ENCODE measurements around the gene TMCC3. TPM values are rescaled to one million over a fixed set of nuclear protein-coding genes. Genes with fewer than 3 reads are reported as not detected.

Gene TMCC3
- total RNA-seq, 1 experiment from 2014 or later: 0.92 TPM

DNA sequence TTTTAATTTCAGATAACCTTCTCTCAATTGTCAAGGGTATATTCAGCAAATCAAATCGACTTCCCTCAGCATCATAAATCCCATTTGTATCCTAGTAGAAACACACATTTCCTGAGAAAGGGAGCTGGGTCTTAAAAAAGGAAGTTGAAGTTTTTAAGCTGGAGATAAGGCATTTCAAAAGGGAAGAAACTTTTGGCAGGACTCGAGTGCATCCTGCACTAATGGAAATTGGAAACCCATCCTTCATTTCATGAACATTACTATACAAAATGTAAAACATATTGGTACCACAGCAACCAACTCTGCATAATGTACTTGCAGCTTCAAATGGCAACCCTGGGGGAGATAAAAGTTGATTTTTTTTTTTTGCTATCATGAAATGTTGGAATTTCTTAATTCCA is 23.7 kb upstream of the TMCC3 start:
- in situ Hi-C loops (cut with HindIII; ENCODE audit: low pct_unique_long_range_greater_than_20kb, low sequenced_read_pairs) (no loop called here), intact Hi-C loops (cut with micrococcal nuclease; ENCODE audit: unreplicated experiment) (no loop called here)
- no peak overlapping the region for H3K4me3 ChIP-seq (ENCODE audit: low read depth in 2 of 2, low read length in 2 of 2)
- POLR2A ChIA-PET: no interaction called here
- H3K27ac ChIP-seq (ENCODE audit: low read length): no peak overlapping the region
- H3K9me3 ChIP-seq (ENCODE audit: control insufficient read depth, insufficient read depth, low read depth, low read length): no peaks in the 10 kb centered on the region
- TF ChIP-seq TCF7L2 (IDR thresholded peaks at IDR 0.05; ENCODE audit: low read depth, low read length) (no peak), SIN3A (IDR thresholded peaks at IDR 0.05; ENCODE audit: borderline replicate concordance, insufficient read depth, low read depth, low read length) (no peak), POLR2AphosphoS5 (IDR thresholded peaks at IDR 0.05; ENCODE audit: low read depth, low read length) (no peak)
- TF ChIP-seq, protein P1, sequence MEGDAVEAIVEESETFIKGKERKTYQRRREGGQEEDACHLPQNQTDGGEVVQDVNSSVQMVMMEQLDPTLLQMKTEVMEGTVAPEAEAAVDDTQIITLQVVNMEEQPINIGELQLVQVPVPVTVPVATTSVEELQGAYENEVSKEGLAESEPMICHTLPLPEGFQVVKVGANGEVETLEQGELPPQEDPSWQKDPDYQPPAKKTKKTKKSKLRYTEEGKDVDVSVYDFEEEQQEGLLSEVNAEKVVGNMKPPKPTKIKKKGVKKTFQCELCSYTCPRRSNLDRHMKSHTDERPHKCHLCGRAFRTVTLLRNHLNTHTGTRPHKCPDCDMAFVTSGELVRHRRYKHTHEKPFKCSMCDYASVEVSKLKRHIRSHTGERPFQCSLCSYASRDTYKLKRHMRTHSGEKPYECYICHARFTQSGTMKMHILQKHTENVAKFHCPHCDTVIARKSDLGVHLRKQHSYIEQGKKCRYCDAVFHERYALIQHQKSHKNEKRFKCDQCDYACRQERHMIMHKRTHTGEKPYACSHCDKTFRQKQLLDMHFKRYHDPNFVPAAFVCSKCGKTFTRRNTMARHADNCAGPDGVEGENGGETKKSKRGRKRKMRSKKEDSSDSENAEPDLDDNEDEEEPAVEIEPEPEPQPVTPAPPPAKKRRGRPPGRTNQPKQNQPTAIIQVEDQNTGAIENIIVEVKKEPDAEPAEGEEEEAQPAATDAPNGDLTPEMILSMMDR (IDR thresholded peaks at IDR 0.05): no peak
- TF ChIP-seq, protein P2, sequence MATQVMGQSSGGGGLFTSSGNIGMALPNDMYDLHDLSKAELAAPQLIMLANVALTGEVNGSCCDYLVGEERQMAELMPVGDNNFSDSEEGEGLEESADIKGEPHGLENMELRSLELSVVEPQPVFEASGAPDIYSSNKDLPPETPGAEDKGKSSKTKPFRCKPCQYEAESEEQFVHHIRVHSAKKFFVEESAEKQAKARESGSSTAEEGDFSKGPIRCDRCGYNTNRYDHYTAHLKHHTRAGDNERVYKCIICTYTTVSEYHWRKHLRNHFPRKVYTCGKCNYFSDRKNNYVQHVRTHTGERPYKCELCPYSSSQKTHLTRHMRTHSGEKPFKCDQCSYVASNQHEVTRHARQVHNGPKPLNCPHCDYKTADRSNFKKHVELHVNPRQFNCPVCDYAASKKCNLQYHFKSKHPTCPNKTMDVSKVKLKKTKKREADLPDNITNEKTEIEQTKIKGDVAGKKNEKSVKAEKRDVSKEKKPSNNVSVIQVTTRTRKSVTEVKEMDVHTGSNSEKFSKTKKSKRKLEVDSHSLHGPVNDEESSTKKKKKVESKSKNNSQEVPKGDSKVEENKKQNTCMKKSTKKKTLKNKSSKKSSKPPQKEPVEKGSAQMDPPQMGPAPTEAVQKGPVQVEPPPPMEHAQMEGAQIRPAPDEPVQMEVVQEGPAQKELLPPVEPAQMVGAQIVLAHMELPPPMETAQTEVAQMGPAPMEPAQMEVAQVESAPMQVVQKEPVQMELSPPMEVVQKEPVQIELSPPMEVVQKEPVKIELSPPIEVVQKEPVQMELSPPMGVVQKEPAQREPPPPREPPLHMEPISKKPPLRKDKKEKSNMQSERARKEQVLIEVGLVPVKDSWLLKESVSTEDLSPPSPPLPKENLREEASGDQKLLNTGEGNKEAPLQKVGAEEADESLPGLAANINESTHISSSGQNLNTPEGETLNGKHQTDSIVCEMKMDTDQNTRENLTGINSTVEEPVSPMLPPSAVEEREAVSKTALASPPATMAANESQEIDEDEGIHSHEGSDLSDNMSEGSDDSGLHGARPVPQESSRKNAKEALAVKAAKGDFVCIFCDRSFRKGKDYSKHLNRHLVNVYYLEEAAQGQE (IDR thresholded peaks at IDR 0.05; ENCODE audit: insufficient read depth in 1 of 2, low read depth in 2 of 2, low read length in 1 of 2): no peak
- no peaks in the 10 kb centered on the region for H3K36me3 ChIP-seq (ENCODE audit: control insufficient read depth, insufficient read depth, low read length)
- no peaks in the 10 kb centered on the region for H3K4me1 ChIP-seq (ENCODE audit: control insufficient read depth, insufficient read depth, low read length)
- 0 out of 2 replicates have a peak, but pooled peaks cover 10% of the 10 kb centered on the region for H3K27me3 ChIP-seq (ENCODE audit: control insufficient read depth, insufficient read depth, low read length)
- ATAC-seq: no peak
- CTCF ChIA-PET: no interaction called here
- no peak for DNase-seq (ENCODE audit: low read depth, low spot score)
- no TSS peak for BruUV-seq (replicated peaks)

DNA sequence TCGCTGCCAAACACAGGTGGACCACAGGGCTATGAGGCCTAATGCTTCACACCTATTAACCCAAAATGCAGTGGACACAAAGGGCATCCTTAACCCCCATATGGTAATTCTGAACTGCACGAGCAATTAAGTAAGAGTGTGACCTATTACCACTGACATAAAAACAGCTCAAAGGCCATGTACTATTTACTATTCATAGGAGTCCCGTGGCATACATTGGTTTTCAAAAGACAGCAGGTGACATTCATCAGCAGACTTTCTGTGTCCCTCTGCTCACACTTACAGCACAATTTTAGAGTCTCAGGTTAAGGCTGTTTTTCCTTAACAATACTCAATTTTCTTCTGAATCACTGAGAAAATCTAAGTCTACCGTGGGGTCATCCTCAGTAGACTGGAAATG is 23.1 kb upstream of the TMCC3 start:
- H3K9me3 ChIP-seq (ENCODE audit: control insufficient read depth, insufficient read depth, low read depth, low read length): no peaks in the 10 kb centered on the region
- ChIA-PET POLR2A (no interaction called here), CTCF (no interaction called here)
- BruUV-seq (replicated peaks): no TSS peak
- no peaks in the 10 kb centered on the region for H3K4me1 ChIP-seq (ENCODE audit: control insufficient read depth, insufficient read depth, low read length)
- 0 out of 2 replicates have a peak, but pooled peaks cover 10% of the 10 kb centered on the region for H3K27me3 ChIP-seq (ENCODE audit: control insufficient read depth, insufficient read depth, low read length)
- TF ChIP-seq TCF7L2 (IDR thresholded peaks at IDR 0.05; ENCODE audit: low read depth, low read length) (no peak), SIN3A (IDR thresholded peaks at IDR 0.05; ENCODE audit: borderline replicate concordance, insufficient read depth, low read depth, low read length) (no peak), POLR2AphosphoS5 (IDR thresholded peaks at IDR 0.05; ENCODE audit: low read depth, low read length) (no peak)
- TF ChIP-seq, protein P1 (IDR thresholded peaks at IDR 0.05): no peak
- TF ChIP-seq, protein P2 (IDR thresholded peaks at IDR 0.05; ENCODE audit: insufficient read depth in 1 of 2, low read depth in 2 of 2, low read length in 1 of 2): no peak
- no peak overlapping the region for H3K27ac ChIP-seq (ENCODE audit: low read length)
- in situ Hi-C loops (cut with HindIII; ENCODE audit: low pct_unique_long_range_greater_than_20kb, low sequenced_read_pairs): no loop called here
- no peak overlapping the region for H3K4me3 ChIP-seq (ENCODE audit: low read depth in 2 of 2, low read length in 2 of 2)
- intact Hi-C loops (cut with micrococcal nuclease; ENCODE audit: unreplicated experiment): no loop called here
- DNase-seq (ENCODE audit: low read depth, low spot score) (no peak), ATAC-seq (no peak)
- H3K36me3 ChIP-seq (ENCODE audit: control insufficient read depth, insufficient read depth, low read length): no peaks in the 10 kb centered on the region

Data from Panc1 (cell line).